HUES64 (cell line): ENCODE measurements around the gene GEN1.

ENCODE experiments used
- H3K27ac ChIP-seq: 2 replicates; pipeline ENCODE4 v1.7.0; 2013; ENCODE audit warnings: low read depth, low read length, inconsistent platforms
- H3K27me3 ChIP-seq: 2 replicates; pipeline ENCODE4 v1.6.1; 2013; ENCODE audit warnings: mild to moderate bottlenecking, low read length; ENCODE audit not compliant: insufficient read depth
- H3K36me3 ChIP-seq: 2 replicates; pipeline ENCODE4 v1.6.1; 2013; ENCODE audit warnings: mild to moderate bottlenecking, low read length; ENCODE audit not compliant: insufficient read depth
- H3K4me1 ChIP-seq: 2 replicates; pipeline ENCODE4 v1.6.1; 2013; ENCODE audit warnings: mild to moderate bottlenecking, low read length, moderate library complexity; ENCODE audit not compliant: insufficient read depth
- H3K4me3 ChIP-seq: 2 replicates; pipeline ENCODE4 v1.5.1; 2013; ENCODE audit warnings: mild to moderate bottlenecking, low read length, moderate library complexity
- H3K9ac ChIP-seq: 2 replicates; pipeline ENCODE4 v1.6.1; 2013; ENCODE audit warnings: mild to moderate bottlenecking, low read depth, low read length
- H3K9me3 ChIP-seq: 2 replicates; pipeline ENCODE4 v1.6.1; 2013; ENCODE audit warnings: low read depth, low read length; ENCODE audit not compliant: insufficient read depth
- WGBS: fragments of 150-250, 120-280 bp; methylation state at CpG from one replicate; pipeline ENCODE4 v1.1.7; 2013; ENCODE audit warnings: missing lambda C conversion rate; 5-methylcytosine and 5-hydroxymethylcytosine counted together

The GEN1 gene

GRCh38 chr2:17728210-17728609 lies 25.7 kb upstream of the GEN1 start:
- no peak overlapping the region for H3K9ac ChIP-seq
- no peak overlapping the region for H3K27ac ChIP-seq
- no peak overlapping the region for H3K4me3 ChIP-seq
- no peaks in the 10 kb centered on the region for H3K27me3 ChIP-seq
- H3K36me3 ChIP-seq, result peaks cover 94% of the 10 kb centered on the region
- 96% methylated on average over 6 of the region's 6 CpGs for WGBS
- H3K4me1 ChIP-seq, result 0 out of 2 replicates have a peak, but pooled peaks cover 8% of the 10 kb centered on the region
- no peaks in the 10 kb centered on the region for H3K9me3 ChIP-seq

DNA sequence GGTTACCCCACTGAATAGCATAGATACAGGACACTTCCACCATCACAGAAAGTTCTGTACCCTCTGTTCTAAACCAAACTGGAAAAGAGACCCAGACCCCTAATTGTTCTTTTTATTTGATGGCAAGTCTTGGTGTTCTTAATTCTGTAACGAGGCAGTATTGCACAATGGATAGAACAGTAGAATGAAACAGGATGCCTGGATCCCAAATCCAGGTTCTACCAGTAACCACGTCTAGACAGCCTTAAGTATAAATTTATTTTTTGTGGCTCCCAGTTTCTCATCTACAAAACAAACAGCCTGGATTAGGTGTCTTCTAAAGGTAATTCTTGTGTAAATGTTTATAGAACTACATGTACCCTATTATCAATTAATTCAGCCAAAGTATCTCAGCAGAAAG lies 24.1 kb upstream of the GEN1 start:
- Histone ChIP-seq H3K4me1 (0 out of 2 replicates have a peak, but pooled peaks cover 8% of the 10 kb centered on the region), H3K27ac (0 out of 2 replicates have a peak overlapping the region, but pooled peaks have one; percentile 35), H3K4me3 (no peak overlapping the region), H3K9me3 (no peaks in the 10 kb centered on the region), H3K27me3 (no peaks in the 10 kb centered on the region), H3K36me3 (peaks cover 93% of the 10 kb centered on the region), H3K9ac (no peak overlapping the region)
- 97% methylated on average over 2 of the region's 2 CpGs for WGBS

DNA sequence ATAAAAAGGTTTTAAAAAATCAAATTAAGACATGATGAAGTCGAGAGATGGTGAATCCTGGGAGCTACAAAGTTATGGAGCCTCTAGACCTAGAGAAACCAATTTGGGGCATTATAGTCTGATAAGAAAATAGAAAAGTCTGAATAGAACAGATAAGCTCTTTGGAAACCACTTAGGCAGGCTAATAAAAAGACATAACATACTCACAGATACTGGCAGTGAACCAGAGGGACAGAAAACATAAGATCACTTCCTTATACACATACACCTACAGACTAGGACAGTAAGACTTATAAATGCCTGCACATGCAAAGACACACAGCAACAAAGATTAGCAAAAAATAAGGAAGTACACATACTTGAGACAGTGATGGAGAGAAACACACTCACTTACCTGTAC lies 20.3 kb upstream of the GEN1 start:
- Histone ChIP-seq H3K36me3 (peaks cover 95% of the 10 kb centered on the region), H3K4me3 (no peak overlapping the region), H3K9me3 (no peaks in the 10 kb centered on the region), H3K9ac (no peak overlapping the region), H3K4me1 (0 out of 2 replicates have a peak, but pooled peaks cover 8% of the 10 kb centered on the region), H3K27ac (no peak overlapping the region), H3K27me3 (no peaks in the 10 kb centered on the region)
- 100% methylated on average over 1 of the region's 1 CpG for WGBS

- Histone ChIP-seq H3K4me3 (no peak overlapping the region), H3K9ac (no peak overlapping the region), H3K27ac (no peak overlapping the region), H3K9me3 (no peaks in the 10 kb centered on the region), H3K27me3 (no peaks in the 10 kb centered on the region), H3K4me1 (no peaks in the 10 kb centered on the region), H3K36me3 (peaks cover 97% of the 10 kb centered on the region)
- WGBS, result 78% methylated on average over 2 of the region's 2 CpGs
Measured at GRCh38 chr2:17735864-17736263, 18.1 kb upstream of the GEN1 start.

DNA sequence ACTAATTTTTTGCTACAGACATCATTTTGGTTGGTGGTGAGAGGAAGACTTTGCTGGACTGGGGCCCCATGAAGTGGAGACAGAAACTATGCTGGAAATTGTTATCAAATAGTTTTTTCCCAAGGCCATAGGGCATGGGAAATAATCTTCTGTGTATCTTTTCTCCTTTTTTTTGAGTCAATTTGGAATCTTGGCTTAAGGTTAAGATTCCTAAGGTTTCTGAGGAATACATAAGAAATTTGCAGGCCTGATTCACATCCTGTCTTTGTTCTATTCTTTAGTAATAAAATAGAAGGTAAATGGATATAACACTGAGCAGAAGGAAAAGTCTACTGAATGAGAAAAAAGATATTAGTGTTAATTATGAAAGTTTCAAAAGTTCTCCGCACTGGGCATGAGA lies 16.9 kb upstream of the GEN1 start:
- Histone ChIP-seq H3K4me3 (no peak overlapping the region), H3K27me3 (no peaks in the 10 kb centered on the region), H3K9me3 (no peaks in the 10 kb centered on the region), H3K36me3 (peaks cover 95% of the 10 kb centered on the region), H3K9ac (no peak overlapping the region), H3K4me1 (no peaks in the 10 kb centered on the region), H3K27ac (no peak overlapping the region)
- 95% methylated on average over 1 of the region's 1 CpG for WGBS

GRCh38 chr2:17740203-17740602 lies 13.7 kb upstream of the GEN1 start:
- Histone ChIP-seq H3K9me3 (no peaks in the 10 kb centered on the region), H3K4me1 (no peaks in the 10 kb centered on the region), H3K36me3 (peaks cover 97% of the 10 kb centered on the region), H3K9ac (no peak overlapping the region), H3K4me3 (no peak overlapping the region), H3K27ac (no peak overlapping the region), H3K27me3 (no peaks in the 10 kb centered on the region)
- WGBS, result 97% methylated on average over 2 of the region's 2 CpGs

DNA sequence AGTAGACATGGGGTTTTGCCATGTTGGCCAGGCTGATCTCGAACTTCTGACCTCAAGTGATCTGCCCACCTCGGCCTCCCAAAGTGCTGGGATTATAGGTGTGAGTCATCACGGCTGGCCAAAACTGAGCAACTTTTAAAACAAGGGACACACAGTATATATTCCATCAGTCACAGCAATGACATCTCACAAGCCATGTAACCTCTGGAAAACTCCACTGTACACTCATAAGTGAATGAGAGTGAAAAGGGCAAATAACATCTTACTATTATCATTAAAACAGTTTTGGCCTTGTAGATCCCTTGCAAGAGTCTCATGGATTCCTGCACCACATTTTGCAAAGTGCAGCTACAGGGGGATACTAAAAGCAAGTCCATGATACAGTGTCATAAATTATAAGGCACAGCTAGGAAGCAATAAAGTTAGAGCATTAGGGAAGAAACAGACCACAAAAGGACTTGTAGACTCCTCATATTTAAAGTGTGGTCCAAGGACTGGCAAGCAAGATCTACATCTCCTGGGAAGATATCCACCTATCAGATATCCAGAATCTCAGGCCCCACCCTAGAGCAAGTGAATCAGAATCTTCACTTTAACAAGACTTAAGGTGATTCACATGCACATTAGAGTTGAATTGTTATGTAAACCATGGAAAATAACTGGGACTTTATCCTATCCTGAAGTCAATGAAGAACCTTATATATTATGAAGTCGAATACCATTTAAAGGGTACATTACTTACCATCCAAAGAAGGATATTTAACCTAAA lies 6.1 kb upstream of the GEN1 start:
- peak overlapping the region; percentile 89 for H3K27ac ChIP-seq
- H3K9me3 ChIP-seq, result no peaks in the 10 kb centered on the region
- H3K4me1 ChIP-seq, result peaks cover 38% of the 10 kb centered on the region
- WGBS, result 86% methylated on average over 3 of the region's 4 CpGs
- H3K36me3 ChIP-seq, result peaks cover 32% of the 10 kb centered on the region
- H3K27me3 ChIP-seq, result no peaks in the 10 kb centered on the region
- H3K9ac ChIP-seq, result no peak overlapping the region
- peak overlapping the region; percentile 29 for H3K4me3 ChIP-seq

DNA sequence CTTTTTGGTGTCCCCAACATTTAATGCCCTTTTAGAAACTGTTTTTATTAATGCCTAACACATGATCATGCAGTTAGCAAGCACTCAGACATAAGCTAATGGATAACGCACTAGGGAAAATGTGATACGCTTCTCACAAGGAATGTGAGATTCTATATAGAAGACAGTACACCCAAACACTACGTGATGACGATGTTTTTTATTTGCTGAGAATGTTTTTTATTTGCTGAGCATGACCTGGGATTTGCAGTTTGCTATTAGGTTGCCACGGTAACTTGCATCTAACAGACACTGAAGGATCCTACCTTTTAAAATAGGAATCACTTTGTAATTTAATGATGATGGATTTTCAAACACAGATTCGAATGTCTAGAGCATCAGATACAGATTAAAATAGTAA lies 5.2 kb upstream of the GEN1 start:
- Histone ChIP-seq H3K27me3 (no peaks in the 10 kb centered on the region), H3K4me3 (0 out of 2 replicates have a peak overlapping the region, but pooled peaks have one; percentile 29), H3K27ac (peak overlapping the region; percentile 89), H3K9ac (no peak overlapping the region), H3K4me1 (peaks cover 38% of the 10 kb centered on the region), H3K36me3 (peaks cover 23% of the 10 kb centered on the region), H3K9me3 (no peaks in the 10 kb centered on the region)
- WGBS, result 96% methylated on average over 6 of the region's 6 CpGs

- no peak overlapping the region for H3K27ac ChIP-seq
Measured at GRCh38 chr2:17749753-17750438, 4.0 kb upstream of the GEN1 start.

DNA sequence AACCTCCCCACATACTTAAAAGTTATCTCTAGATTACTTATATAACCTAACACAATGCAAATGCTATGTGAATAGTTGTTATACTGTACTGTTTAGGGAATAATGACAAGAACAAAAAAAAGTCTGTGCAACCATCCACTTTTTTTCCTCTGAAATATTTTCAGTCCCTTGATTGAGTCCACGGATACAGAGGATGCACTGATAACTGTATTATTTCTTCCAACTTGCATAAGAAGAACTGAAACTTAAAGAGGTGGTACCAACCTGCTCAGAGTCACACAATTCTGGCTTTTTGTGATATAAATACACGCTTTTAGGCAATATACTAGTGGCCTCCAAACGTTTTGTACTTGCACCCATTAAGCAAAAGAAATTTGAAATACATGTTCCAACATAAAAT lies 1.7 kb upstream of the GEN1 start:
- Histone ChIP-seq H3K9me3 (no peaks in the 10 kb centered on the region), H3K4me3 (peak overlapping the region; percentile 100), H3K36me3 (no peaks in the 10 kb centered on the region), H3K9ac (no peak overlapping the region; the same call in 1 of the 2 replicates), H3K4me1 (peaks cover 49% of the 10 kb centered on the region), H3K27me3 (no peaks in the 10 kb centered on the region), H3K27ac (no peak overlapping the region)
- WGBS, result 64% methylated on average over 3 of the region's 3 CpGs

More at GRCh38 chr2:17749753-17750438, 4.0 kb upstream of the GEN1 start:
- Histone ChIP-seq H3K4me3 (no peak overlapping the region), H3K36me3 (peaks cover 12% of the 10 kb centered on the region), H3K9me3 (no peaks in the 10 kb centered on the region), H3K4me1 (peaks cover 40% of the 10 kb centered on the region), H3K9ac (no peak overlapping the region), H3K27me3 (no peaks in the 10 kb centered on the region)
- 92% methylated on average over 2 of the region's 2 CpGs for WGBS
